Measurements from ENCODE around the gene KIF6.

GRCh38 chr6:39464067-39464466, 261.1 kb downstream of the KIF6 start:
- no peak for TF ChIP-seq CTCF (IDR thresholded peaks at IDR 0.05)
- TF ChIP-seq POLR2A (IDR thresholded peaks at IDR 0.05), result no peak
